Posterior vena cava (tissue), 2 donors: Measurements from ENCODE around the gene NELL2. TPM values are rescaled to one million over a fixed set of nuclear protein-coding genes. Genes with fewer than 3 reads are reported as not detected.
"Not testable (repeated sequence)": the region's sequence is repeated elsewhere in the genome, so short reads cannot be mapped to it uniquely, and the experiment has no call there.

Experiments
- DNase-seq: peaks from one replicate; pipeline ENCODE4 v3.0.0-alpha.2; 2020; ENCODE audit warnings: low spot score
- intact Hi-C, 2 donors: fragments of 100-400 bp; cut with DNase I; formaldehyde crosslinking; loops; one replicate each; pipeline versions ENCODE4 v1.14.1 to v1.14.2; 2022 to 2023
- total RNA-seq, 2 donors: library from RNA; stranded (reverse); fragmentation: NEBNext Ultra II Directional; extraction: Animal tissue kit (Norgen Biotek cat#: 25700); gene quantifications; one replicate each; pipeline ENCODE4 v1.2.1, GENCODE V29; 2021
- donor health status: DM: yes; HTN: yes; CAD: no.
- donor health status: DM: yes; HTN: yes; CAD: no.

The NELL2 gene
- total RNA-seq, 2 donors from 2014 or later: 0.52 to 1.3 TPM

DNA sequence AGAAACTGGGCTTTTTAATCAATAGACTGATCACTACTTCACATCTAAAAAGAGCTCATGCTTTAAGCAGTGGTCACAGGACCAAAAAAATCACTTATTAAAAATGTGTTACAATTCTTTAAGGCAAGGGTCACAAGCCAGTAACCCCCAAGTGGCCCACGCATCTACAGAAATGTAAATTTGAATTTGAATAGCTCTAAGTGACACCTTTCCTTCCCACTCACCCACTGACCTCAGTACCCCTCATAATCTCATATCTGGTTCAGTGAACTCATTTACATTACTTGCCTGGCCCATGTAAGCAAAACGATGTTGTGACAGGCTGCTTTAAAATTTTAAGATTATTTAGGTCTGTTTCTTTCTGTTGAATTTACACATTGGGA is 27.4 kb downstream of the NELL2 start:
- DNase-seq: no peak
- intact Hi-C loops: no loop called here

DNA sequence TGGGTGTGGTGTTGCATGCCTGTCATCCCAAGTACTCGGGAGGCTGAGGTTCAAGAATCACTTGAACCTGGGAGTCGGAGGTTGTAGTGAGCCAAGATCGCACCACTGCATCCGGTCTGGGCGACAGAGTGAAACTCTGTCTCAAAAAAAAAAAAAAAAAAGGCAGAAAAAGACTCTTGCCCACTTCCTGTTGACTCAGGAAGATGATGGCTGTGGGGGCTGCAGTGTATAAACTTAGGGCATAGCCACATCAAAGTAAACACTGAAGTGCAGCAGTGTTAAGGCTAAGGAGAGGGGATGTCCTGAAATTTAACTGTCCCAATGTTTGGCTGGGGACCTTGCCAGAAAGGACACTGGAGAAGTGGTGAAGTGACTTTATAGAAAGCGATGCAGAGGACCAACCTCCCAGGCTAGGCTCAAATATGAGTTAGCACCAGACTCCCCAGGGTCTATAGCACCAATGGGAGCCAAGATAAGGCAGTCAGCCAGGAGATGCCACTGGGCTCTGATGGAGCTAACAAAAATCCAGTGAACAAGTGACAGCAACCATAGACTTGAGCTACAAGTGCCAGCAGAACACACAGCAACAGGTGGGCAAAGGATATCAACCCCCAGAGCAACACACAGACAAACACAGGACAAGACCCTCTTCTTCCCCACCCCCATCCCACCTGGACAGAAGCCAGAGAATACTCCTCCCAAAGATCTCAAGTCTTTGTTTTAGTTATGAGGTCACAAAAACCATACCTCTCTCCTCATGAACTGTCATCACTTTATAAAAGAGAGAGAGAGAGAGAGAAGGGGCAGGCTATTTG is 28.0 kb downstream of the NELL2 start:
- no peak for DNase-seq
- intact Hi-C loops: no loop called here

DNA sequence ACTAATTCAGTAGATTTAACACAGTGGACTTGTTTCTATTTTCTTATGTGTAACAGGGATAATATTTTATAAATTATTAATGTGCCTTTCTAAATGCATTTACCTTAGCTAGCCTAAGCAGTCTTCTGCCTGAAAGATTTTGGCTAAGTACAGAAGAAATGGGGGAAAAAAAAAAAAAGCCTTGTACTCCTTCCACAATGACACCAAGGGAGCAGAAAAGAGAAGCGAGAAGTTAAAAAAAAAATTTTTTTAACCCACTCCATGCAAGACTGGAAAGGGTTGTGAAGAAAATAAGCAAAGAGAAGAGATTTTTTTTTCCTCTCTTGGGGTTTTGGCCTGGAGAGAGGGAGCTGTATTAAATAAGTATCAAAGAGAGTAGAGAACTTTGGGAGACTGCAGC is 28.7 kb downstream of the NELL2 start:
- intact Hi-C loops: no loop called here
- no peak for DNase-seq

DNA sequence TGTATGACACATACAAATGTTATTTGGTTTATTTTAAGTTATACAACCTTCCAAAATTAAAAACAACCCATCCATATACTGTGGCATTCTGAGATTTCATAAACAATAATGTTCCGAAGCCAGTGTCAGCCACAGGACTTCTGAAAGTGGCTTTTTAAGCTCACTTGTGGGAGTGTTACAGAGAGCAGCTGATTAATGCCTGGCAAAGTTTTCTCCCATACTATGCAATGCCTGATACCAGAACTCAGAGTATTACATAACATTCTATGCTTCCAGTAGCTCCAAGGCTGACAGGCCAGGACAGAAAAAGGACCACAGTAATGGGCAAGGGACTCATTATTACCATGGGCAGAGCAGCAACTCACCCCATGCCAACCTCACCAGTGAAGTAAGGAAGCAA is 29.3 kb downstream of the NELL2 start:
- no peak for DNase-seq
- intact Hi-C loops: no loop called here

DNA sequence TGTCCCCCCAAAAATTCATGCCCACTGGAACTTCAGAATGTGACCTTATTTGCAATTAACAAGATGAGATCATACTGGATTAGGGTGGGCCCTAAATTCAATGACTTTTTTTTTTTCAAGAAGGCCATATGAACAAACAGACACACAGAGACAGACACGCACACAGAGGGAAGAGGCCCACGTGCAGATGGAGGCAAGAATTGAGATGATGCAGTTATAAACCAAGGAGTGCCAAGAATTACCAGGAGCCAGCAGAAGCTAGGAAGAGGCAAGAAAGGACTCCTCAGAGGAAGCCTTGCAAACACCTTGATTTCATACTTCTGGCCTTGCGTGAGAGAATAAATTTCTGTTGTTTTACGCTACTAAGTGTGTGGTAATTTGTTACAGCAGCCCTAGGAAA is 33.4 kb downstream of the NELL2 start:
- intact Hi-C loops: no loop called here
- DNase-seq: no peak

DNA sequence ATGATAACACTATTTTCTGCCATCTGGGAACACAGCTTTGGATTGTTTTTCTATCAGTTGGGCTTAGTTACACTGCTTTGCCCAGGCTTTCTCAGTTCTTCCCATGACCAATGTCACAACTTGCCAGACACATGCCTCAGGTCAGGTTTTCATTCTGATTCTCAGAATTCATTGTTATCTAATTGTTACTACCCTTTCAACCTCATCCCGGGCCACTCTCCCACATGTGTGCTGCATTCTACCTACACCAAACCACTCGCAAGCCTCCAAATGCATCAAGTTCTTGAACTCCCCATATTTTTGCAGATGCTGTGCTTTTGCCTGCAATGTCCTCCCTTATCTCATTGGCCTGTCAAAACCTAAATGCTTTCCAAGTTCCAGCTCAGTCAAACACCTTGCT is 36.3 kb downstream of the NELL2 start:
- intact Hi-C loops: no loop called here
- no peak for DNase-seq

DNA sequence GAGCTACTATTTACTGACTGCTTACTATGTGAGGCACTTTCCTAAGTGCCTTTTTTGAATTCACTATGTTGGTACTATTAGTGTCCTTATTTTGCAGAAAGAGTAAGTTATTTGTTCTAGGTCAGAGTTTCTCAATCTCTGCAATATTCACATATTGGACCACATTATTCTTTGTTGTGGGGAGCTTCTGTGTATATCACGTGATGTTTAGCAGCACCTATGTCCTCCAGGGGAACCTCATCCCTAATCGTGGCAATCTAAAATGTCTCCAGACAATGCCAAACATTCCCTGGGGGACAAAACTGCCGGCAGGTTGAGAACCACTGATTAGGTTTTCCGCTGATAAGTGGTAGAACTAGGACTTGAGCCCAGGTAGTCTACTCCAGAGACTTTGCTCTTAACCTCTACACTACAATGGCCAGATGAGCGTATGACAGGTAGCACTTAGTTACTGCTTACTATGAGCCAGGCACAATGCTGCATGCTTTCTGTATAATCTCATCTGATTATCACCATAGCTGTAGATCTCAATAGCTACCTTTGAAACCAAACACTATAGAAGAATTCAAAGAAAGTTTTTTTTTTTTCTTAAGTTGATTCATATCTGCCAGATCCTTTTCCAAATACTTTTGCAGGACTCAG is 38.9 kb downstream of the NELL2 start:
- no peak for DNase-seq
- intact Hi-C loops: no loop called here

DNA sequence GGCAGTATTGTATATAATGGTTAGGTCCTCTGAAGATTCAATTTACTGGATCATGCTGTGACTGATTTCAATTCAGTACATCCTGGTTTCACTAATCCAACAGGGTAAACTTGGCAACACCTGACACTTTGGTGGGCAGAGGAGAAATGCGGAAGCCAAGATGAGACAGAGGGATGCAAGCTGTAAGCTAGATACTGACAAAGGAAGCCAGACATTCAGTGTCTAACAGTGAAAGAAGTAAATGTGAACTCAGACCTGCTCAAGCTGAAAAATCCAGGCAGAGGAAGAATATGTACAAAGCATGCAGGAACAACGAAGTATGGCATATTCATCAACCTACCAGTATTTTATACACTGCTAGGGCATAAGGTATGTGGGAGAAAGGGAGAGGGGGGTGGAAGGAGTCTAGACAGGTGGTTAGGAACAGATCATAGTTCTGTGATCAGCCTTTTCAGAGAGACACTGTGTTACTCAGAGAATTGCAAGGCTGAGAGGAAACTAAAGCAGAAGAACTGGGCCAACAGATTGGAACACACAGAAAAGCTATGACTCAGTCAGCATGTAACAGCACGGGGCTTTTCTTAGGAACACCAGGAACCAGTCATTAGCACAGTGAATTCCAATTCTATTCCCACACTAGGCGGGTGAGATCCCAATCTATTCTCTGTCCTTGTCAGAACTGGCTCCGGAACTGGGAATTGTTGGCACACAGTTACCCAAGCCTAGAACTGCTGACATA is 40.3 kb downstream of the NELL2 start:
- no peak for DNase-seq
- intact Hi-C loops: no loop called here

DNA sequence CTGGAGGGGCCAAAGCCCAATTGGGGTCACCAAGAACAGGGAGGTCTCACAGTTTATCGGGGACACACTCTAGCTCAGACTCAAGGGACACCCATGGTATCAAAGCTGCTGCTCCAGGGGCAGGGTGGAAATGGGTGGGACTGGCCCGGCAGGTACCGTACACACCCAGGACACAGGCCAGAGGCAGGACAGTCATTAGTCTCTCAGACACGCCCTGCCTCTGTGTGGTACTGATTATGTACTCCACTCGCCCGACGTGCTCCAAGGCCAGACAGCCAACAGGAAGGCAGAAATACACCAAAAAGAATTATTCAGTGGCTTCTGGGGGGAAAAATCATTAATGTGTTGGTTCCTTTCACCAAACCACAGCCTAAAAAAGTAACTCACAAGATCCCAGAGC is 41.1 kb downstream of the NELL2 start:
- not testable (repeated sequence) for DNase-seq

DNA sequence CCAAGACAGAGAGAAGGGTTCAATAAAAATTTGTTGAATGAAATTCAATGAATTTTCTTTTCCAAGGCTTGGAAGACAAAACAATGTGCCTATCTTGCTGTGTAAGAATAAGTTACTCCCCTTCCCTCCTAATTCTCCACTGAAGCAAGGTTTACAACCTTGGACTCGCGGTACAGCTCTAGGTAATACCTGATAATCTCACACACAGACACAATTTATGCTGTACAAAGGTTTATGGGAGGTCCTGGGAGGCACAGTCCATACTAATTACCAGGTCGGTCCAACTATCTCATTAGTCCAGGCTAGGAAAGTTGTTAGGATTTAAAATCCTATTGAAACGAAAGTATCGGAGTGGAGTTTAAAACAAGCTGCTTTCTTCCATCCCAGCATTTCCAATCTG is 42.6 kb downstream of the NELL2 start:
- DNase-seq: no peak
- intact Hi-C loops: no loop called here

More for the DNA sequence above, 41.1 kb downstream of the NELL2 start:
- intact Hi-C loops: not testable (repeated sequence)

DNA sequence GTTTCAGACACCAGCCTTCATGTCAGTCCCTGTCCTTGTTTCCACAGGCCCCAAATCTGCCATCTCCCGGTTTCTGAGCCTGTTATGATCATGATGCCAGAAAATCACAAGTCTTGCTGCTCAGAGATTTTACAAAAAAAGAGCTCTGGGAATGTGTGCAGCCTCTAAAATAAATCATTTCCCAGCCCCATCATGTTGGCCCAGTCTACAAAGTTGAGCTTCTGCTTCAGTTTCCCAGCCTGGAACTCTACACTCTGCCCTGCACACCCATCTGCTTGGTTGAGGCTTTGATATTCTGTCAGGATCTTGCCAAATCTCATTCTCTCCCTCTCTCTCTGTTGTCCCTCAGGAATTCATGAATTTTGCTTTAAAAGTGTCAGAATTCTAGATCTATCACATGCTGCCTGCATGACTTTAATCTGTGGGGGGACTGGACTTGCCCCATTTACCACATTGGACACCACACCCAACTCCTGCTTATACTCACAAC is 45.5 kb downstream of the NELL2 start:
- intact Hi-C loops: no loop called here
- DNase-seq: no peak

DNA sequence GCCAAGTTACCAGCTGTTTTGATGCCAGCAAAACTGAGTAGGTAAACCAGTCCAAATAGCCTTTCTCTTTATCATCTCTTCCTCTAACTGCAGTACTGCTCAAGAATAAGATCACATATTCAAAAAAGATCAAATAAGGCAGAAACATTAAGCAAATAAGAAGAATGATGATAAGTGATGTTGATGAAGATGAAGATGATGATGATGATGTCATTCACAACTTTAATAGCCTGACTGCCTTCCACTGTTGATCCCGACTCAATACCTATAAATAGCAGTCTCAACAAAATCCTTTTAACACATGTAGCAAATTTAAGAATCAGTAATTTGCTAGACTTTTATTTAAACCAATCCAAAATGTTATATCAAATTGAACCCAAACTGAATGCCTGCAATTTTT is 47.1 kb downstream of the NELL2 start:
- intact Hi-C loops: no loop called here
- no peak for DNase-seq

DNA sequence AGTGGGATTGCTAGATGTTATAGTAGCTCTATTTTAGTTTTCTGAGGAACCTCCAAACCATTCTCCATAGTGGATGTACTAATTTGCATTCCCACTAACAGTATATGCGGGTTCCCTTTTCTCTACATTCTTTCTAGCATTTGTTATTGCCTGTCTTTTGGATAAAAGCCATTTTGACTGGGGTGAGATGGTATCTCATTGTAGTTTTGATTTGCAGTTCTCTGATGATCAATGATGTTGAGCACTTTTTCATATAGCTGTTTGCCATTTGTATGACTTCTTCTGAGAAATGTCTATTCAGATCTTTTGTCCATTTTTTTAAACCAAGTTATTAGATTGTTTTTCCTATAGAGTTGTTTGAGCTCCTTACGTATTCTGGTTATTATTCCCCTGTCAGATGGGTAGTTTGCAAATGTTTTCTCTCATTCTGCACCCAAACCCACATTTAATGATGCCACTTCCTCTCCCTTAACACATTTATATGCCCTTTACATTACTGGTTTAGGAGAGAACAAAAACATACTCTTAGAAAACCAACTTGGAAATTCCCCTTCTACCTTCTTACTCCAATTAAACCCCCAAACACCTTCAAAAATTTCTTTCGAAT is 48.2 kb downstream of the NELL2 start:
- no peak for DNase-seq
- intact Hi-C loops: no loop called here

DNA sequence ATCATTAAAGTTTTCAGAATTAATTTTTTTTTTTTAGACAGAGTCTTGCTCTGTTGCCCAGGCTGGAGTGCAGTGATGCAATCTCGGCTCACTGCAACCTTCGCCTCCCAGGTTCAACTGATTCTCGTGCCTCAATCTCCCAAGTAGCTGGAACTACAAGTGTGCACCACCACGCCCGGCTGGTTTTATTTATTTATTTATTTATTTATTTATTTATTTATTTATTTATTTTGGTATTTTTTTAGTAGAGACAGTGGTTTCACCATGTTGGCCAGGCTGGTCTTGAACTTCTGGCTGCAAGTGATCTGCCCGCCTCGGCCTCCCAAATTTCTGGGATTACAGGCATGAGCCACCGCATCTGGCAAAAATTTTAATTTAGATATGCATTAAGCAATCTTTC is 54.4 kb downstream of the NELL2 start:
- DNase-seq, intact Hi-C loops: not testable (repeated sequence)

DNA sequence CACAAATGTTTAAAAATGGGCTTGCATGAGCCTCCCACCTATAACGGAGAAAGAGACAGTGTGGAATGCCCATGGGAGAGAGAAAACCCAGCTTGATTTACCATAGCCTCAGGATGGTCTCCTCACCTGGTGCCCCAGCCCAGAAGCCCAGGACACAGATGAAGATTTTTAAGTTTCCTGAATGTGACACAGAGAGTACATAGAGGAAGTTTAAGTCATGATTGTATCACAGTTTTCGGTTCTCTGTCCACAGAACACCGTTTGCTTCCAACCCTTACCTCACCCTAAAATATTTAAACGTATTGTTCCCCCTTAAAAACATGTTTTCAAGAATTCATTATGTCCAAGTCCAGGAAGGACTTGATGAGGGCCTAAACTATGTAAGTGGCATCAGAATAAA is 56.2 kb downstream of the NELL2 start:
- intact Hi-C loops: no loop called here
- no peak for DNase-seq

DNA sequence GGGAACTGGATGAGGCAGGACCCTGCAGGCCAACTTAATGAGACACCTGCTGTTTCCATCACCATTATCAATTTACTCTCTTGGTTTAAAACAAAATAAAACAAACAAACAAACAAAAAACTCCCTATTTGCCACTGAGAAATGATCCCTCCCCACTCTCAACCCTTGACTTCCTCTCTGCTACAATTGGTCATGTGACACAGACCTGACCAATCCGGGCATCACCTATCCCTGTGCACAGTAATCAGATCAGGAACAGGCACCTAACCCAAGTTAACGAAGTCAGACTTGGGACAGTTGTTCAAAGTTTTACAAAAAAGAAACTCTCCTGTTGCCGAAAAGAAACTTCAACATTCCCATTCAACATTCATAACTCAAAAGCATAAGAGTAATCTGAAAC is 58.4 kb downstream of the NELL2 start:
- DNase-seq: no peak
- intact Hi-C loops: no loop called here

DNA sequence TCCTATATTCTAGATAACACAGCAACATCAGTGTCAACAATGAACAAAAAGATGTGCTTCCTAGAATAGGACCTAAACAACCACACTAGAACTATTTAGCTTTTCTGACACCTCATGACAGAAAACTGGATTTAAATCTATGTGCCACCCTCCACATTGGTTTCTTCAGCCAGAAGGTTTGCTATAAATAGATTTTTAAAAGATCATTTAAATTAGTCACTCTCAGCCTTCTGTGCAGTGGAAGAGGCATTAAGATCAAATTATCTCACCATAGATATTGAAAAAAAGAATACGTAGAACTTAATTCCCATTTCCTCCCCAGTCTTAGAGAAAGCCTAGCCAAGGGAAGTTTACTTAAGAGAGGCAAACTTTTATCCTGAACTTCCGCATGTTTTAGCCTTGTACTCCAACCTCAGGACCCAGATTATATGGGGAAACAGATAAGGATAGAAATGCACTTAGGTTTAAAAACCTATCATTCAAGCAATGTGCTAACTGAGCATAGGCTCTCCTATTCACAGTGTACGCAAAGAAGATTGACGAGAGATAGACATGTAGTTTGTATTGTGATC is 59.6 kb downstream of the NELL2 start:
- intact Hi-C loops: no loop called here
- DNase-seq: no peak

DNA sequence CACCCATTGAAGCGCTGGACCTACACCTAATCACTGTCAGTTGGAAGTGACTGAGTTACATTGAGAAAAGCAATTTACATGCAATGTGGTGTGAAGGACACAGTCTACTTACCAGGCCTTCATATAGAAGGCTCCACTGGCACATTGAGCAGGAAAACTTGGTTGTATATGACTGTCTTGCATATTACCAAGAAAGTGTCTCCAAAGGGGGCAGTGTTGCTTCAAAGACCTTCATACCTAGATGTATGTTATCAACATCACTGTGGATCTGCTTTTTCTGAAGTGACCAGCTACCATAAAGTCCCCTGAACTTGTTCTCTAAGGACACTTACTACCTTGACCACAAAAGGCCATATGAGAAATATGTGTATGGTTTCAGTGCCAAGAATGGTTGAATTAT is 64.1 kb downstream of the NELL2 start:
- DNase-seq: no peak
- intact Hi-C loops: no loop called here

DNA sequence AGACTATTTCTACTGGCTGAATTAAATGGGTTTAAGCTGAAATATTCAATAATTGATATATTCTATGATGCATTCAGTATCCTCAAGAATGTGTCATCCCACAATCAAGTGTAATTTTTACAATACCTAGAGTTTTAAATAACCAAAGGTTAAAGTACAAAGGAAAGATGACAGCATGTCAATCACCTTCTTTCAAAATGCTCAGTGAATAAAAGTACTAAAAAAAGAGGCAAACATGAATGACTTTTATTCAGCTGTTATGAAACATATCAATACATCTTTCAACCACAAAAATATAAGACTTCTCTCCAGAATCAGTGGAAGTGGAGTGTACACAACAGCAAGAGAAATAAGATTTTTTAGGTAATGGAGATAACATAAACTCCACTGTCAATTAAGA is 72.0 kb downstream of the NELL2 start:
- intact Hi-C loops: no loop called here
- DNase-seq: no peak

DNA sequence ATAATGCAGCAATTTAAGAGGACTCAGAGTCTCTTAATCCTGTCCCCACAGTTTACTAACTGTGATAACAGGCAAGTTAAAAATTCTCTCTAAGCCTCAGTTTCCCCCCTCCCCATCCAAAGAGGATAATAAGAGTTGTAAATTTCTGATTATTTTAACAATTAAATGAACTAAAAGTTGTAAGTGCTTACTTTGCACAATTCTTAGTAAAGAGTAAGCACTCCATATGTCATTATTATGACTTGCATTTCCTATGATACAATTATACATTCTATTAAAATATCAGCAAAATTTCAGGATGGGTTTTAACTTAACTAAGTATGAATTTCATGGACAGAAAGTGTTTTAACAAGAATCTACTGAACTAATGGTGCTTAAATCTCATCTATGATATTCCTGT is 80.1 kb downstream of the NELL2 start:
- no peak for DNase-seq
- intact Hi-C loops: no loop called here
